CD8-positive, alpha-beta memory T cell (primary cell): ENCODE results near the gene SMIM22. TPM values are rescaled to one million over a fixed set of nuclear protein-coding genes. Genes with fewer than 3 reads are reported as not detected.
A peak's percentile ranks its signal among the peaks of the same experiment; 100 is the strongest.

Experiments used
- CTCF ChIA-PET: fragments of 350-600 bp; sonication (Branson Sonifier 250); formaldehyde crosslinking; loops from one replicate; lab custom pipeline; 2021; ENCODE audit warnings: antibody characterized with exemption; lab: Charles Lee
- POLR2A ChIA-PET: fragments of 350-600 bp; sonication (Branson Sonifier 250); formaldehyde crosslinking; loops from one replicate; lab custom pipeline; 2021; ENCODE audit warnings: antibody characterized with exemption; lab: Charles Lee
- DNase-seq, 5 donors: peaks; one replicate each; pipeline versions ENCODE4 v3.0.0 to v3.0.0-alpha.2; 2020 to 2022; ENCODE audit warnings: mixed read lengths in 1 of 5
- H3K27ac ChIP-seq: one replicate; pipeline ENCODE4 v1.7.0; 2013; ENCODE audit warnings: low read depth, mild to moderate bottlenecking, low read length, moderate library complexity
- H3K27me3 ChIP-seq: 2 replicates; pipeline ENCODE4 v1.7.0; 2013; ENCODE audit warnings: low read length, mild to moderate bottlenecking; ENCODE audit not compliant: insufficient read depth, poor library complexity, severe bottlenecking
- H3K36me3 ChIP-seq: 2 replicates; pipeline ENCODE4 v1.7.0; 2013; ENCODE audit warnings: mild to moderate bottlenecking, low read length, moderate library complexity; ENCODE audit not compliant: insufficient read depth
- H3K4me1 ChIP-seq: 2 replicates; pipeline ENCODE4 v1.7.0; 2013; ENCODE audit warnings: mild to moderate bottlenecking, low read length, moderate library complexity; ENCODE audit not compliant: insufficient read depth
- H3K4me3 ChIP-seq: 2 replicates; pipeline ENCODE4 v1.7.0; 2013; ENCODE audit warnings: mild to moderate bottlenecking, low read length
- H3K9me3 ChIP-seq: 2 replicates; pipeline ENCODE4 v1.7.0; 2013; ENCODE audit warnings: mild to moderate bottlenecking, low read length
- H3K27ac Mint-ChIP-seq, 8 donors: one replicate each; pipeline ENCODE4 v1.8.0; 2020 to 2021; ENCODE audit warnings: mixed read lengths in 8 of 8, mild to moderate bottlenecking in 6 of 8, inconsistent platforms in 3 of 8, moderate library complexity in 3 of 8
- H3K27me3 Mint-ChIP-seq, 2 donors: one replicate each; pipeline ENCODE4 v1.8.0; 2020 to 2021; ENCODE audit warnings: mixed read lengths in 2 of 2, mild to moderate bottlenecking in 1 of 2, moderate library complexity in 1 of 2
- H3K36me3 Mint-ChIP-seq, 3 donors: one replicate each; pipeline ENCODE4 v1.8.0; 2020 to 2021; ENCODE audit warnings: mixed read lengths in 3 of 3, inconsistent platforms in 1 of 3, mild to moderate bottlenecking in 1 of 3
- H3K4me1 Mint-ChIP-seq, 3 donors: one replicate each; pipeline ENCODE4 v1.8.0; 2020 to 2021; ENCODE audit warnings: mixed read lengths in 3 of 3, inconsistent platforms in 1 of 3, mild to moderate bottlenecking in 1 of 3
- H3K4me3 Mint-ChIP-seq, 7 donors: one replicate each; pipeline ENCODE4 v1.8.0; 2020 to 2021; ENCODE audit warnings: mixed read lengths in 7 of 7, mild to moderate bottlenecking in 6 of 7, moderate library complexity in 4 of 7, inconsistent platforms in 2 of 7
- H3K9me3 Mint-ChIP-seq, 5 donors: one replicate each; pipeline ENCODE4 v1.8.0; 2020 to 2022; ENCODE audit warnings: mixed read lengths in 5 of 5, mild to moderate bottlenecking in 3 of 5, moderate library complexity in 2 of 5, inconsistent platforms in 1 of 5
- polyA plus RNA-seq: library from polyadenylated mRNA; unstranded; fragments of 300-500 nt; fragmentation: Illumina TruSeq; gene quantifications from one replicate; pipeline ENCODE4 v1.2.3, GENCODE V29; 2021
- total RNA-seq, 2 experiments: library from RNA; stranded (reverse); gene quantifications; one replicate each; pipeline ENCODE4 v1.2.3, GENCODE V29; 2021

The SMIM22 gene
- total and polyA plus RNA-seq, 3 experiments from 2014 or later = not detected

DNA sequence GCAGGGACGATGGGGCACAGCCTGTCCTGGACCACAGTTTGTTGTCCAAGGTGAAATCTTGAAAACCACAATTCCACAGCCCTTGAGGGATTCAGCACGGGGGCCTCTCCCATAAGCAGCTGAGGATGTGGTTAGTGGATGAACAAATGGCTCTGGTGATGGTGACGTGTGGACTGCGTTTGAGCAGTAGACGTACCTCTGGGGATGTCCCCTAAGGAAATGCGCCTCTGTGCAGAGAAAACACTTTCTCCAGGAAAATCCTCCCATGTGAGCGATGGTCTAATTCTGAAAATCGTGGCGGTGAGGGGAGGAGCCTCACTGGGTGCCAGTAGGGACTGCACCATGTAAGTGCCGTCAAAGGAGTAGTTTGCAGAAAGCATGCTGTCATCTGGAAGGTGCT, 4.3 kb upstream of the SMIM22 start:
- Mint-ChIP-seq H3K27ac (no peak overlapping the region), H3K36me3 (no peaks in the 10 kb centered on the region), H3K27me3 (peaks cover 0 to 3% of the 10 kb centered on the region in 2 donors), H3K4me3 (no peak overlapping the region), H3K9me3 (no peaks in the 10 kb centered on the region), H3K4me1 (peaks cover 0 to 2% (median 0%) of the 10 kb centered on the region in 3 donors)
- POLR2A ChIA-PET = no interaction called here
- Histone ChIP-seq H3K36me3 (no peaks in the 10 kb centered on the region), H3K9me3 (no peaks in the 10 kb centered on the region), H3K27ac (no peak overlapping the region), H3K4me3 (no peak overlapping the region), H3K27me3 (no peaks in the 10 kb centered on the region), H3K4me1 (no peaks in the 10 kb centered on the region)
- CTCF ChIA-PET = interaction anchor here (1.1 kb wide), 1 partner anchor 13 kb away, joined by 3 read pairs; no protein-coding TSS in a partner anchor
- DNase-seq = no peak

GRCh38 chr16:4792951-4793513, 2.1 kb upstream of the SMIM22 start:
- no peaks in the 10 kb centered on the region for H3K27me3 ChIP-seq
- H3K27ac Mint-ChIP-seq = no peak overlapping the region
- no peaks in the 10 kb centered on the region for H3K36me3 ChIP-seq
- H3K4me1 ChIP-seq = no peaks in the 10 kb centered on the region
- POLR2A ChIA-PET = no interaction called here
- CTCF ChIA-PET = no interaction called here
- H3K4me3 ChIP-seq = no peak overlapping the region
- H3K9me3 Mint-ChIP-seq = no peaks in the 10 kb centered on the region
- peaks cover 0 to 3% of the 10 kb centered on the region in 2 donors for H3K27me3 Mint-ChIP-seq
- no peak for DNase-seq
- H3K4me3 Mint-ChIP-seq = no peak overlapping the region
- no peak overlapping the region for H3K27ac ChIP-seq
- H3K9me3 ChIP-seq = no peaks in the 10 kb centered on the region
- H3K4me1 Mint-ChIP-seq = peaks cover 0 to 2% (median 0%) of the 10 kb centered on the region in 3 donors
- H3K36me3 Mint-ChIP-seq = peaks cover 0 to 2% (median 0%) of the 10 kb centered on the region in 3 donors

- ChIA-PET POLR2A (no interaction called here), CTCF (no interaction called here)
- Mint-ChIP-seq H3K27ac (no peak overlapping the region), H3K9me3 (no peaks in the 10 kb centered on the region), H3K36me3 (peaks cover 0 to 2% (median 0%) of the 10 kb centered on the region in 3 donors), H3K4me3 (no peak overlapping the region), H3K27me3 (peaks cover 0 to 2% of the 10 kb centered on the region in 2 donors), H3K4me1 (peaks cover 0 to 7% (median 1%) of the 10 kb centered on the region in 3 donors)
- Histone ChIP-seq H3K27me3 (no peaks in the 10 kb centered on the region), H3K9me3 (no peaks in the 10 kb centered on the region), H3K4me1 (peaks cover 5% of the 10 kb centered on the region), H3K4me3 (no peak overlapping the region), H3K27ac (no peak overlapping the region), H3K36me3 (no peaks in the 10 kb centered on the region)
- no peak for DNase-seq
These were observed 831 bp downstream of the SMIM22 start for GRCh38 chr16:4795828-4796572.

GRCh38 chr16:4796982-4797804, 2.0 kb downstream of the SMIM22 start:
- no peak overlapping the region for H3K27ac Mint-ChIP-seq
- Histone ChIP-seq H3K4me1 (peaks cover 16% of the 10 kb centered on the region), H3K27ac (no peak overlapping the region), H3K36me3 (no peaks in the 10 kb centered on the region), H3K27me3 (no peaks in the 10 kb centered on the region), H3K4me3 (no peak overlapping the region), H3K9me3 (no peaks in the 10 kb centered on the region)
- peaks cover 0 to 14% (median 4%) of the 10 kb centered on the region in 3 donors for H3K4me1 Mint-ChIP-seq
- H3K4me3 Mint-ChIP-seq = no peak overlapping the region
- ChIA-PET CTCF (no interaction called here), POLR2A (no interaction called here)
- H3K27me3 Mint-ChIP-seq = no peaks in the 10 kb centered on the region
- H3K36me3 Mint-ChIP-seq = peaks cover 0 to 2% (median 0%) of the 10 kb centered on the region in 3 donors
- H3K9me3 Mint-ChIP-seq = no peaks in the 10 kb centered on the region
- DNase-seq = no peak

GRCh38 chr16:4797805-4798252, 2.7 kb downstream of the SMIM22 start:
- H3K27me3 Mint-ChIP-seq = no peaks in the 10 kb centered on the region
- POLR2A ChIA-PET = no interaction called here
- H3K4me3 Mint-ChIP-seq = no peak overlapping the region
- DNase-seq = no peak
- no peak overlapping the region for H3K27ac Mint-ChIP-seq
- no peak overlapping the region for H3K4me3 ChIP-seq
- no peak overlapping the region for H3K27ac ChIP-seq
- H3K36me3 ChIP-seq = no peaks in the 10 kb centered on the region
- H3K27me3 ChIP-seq = no peaks in the 10 kb centered on the region
- peaks cover under 1 to 15% (median 4%) of the 10 kb centered on the region in 3 donors for H3K4me1 Mint-ChIP-seq
- H3K9me3 Mint-ChIP-seq = no peaks in the 10 kb centered on the region
- no peaks in the 10 kb centered on the region for H3K9me3 ChIP-seq
- CTCF ChIA-PET = no interaction called here
- peaks cover 0 to 2% (median under 1%) of the 10 kb centered on the region in 3 donors for H3K36me3 Mint-ChIP-seq
- H3K4me1 ChIP-seq = peaks cover 16% of the 10 kb centered on the region

- H3K4me3 ChIP-seq = no peak overlapping the region
- no peaks in the 10 kb centered on the region for H3K27me3 ChIP-seq
- no peaks in the 10 kb centered on the region for H3K27me3 Mint-ChIP-seq
- ChIA-PET POLR2A (no interaction called here), CTCF (no interaction called here)
- no peaks in the 10 kb centered on the region for H3K36me3 ChIP-seq
- no peaks in the 10 kb centered on the region for H3K9me3 Mint-ChIP-seq
- H3K4me1 ChIP-seq = peaks cover 16% of the 10 kb centered on the region
- H3K27ac Mint-ChIP-seq = no peak overlapping the region
- no peak overlapping the region for H3K4me3 Mint-ChIP-seq
- DNase-seq = no peak
- no peak overlapping the region for H3K27ac ChIP-seq
- peaks cover 7 to 22% (median 9%) of the 10 kb centered on the region in 3 donors for H3K4me1 Mint-ChIP-seq
- no peaks in the 10 kb centered on the region for H3K9me3 ChIP-seq
- H3K36me3 Mint-ChIP-seq = peaks cover 0 to 2% (median 1%) of the 10 kb centered on the region in 3 donors
These were observed 3.3 kb downstream of the SMIM22 start for GRCh38 chr16:4798456-4798855.

DNA sequence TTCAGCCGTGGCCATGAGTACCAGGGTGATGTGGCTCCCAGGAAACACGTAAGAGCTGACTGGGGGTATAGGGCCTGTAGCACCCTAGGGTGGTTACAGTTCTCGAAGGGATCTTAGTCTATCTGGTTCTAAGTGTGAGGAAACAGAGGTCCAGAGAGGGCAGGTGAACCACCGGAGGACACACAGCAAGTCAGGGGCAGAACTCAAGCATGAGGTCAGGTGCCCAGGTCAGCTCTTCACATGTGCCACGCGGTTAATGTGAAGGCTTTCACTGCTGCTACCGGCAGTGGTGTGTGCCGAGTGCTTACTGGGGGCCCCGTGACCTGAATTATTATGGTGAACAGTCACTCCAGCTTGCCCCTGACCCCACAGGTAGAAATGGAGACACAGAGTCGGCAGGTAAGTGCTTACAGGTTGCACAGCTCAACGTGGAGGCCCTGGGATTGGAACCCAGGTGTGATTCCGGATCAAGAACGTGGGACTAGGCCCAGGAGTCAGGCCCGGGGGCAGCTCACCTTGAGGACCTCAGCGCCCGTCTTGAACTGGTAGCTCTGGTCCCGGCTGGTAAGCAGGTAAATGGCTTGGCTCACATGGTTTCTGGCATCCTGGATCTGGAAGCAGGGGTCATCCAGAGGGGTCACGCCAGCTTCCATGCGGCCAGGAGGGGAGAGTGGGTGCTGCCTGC, 4.1 kb downstream of the SMIM22 start:
- Mint-ChIP-seq H3K9me3 (no peaks in the 10 kb centered on the region), H3K36me3 (peaks cover 0 to 3% (median 2%) of the 10 kb centered on the region in 3 donors), H3K4me1 (peaks cover 9 to 25% (median 10%) of the 10 kb centered on the region in 3 donors), H3K27me3 (no peaks in the 10 kb centered on the region), H3K4me3 (peak overlapping the region in 2 of 7 donors; percentile 19 to 46), H3K27ac (peak overlapping the region in 2 of 8 donors; percentile 7 to 56)
- Histone ChIP-seq H3K4me1 (peaks cover 16% of the 10 kb centered on the region), H3K36me3 (no peaks in the 10 kb centered on the region), H3K9me3 (no peaks in the 10 kb centered on the region), H3K4me3 (no peak overlapping the region), H3K27ac (no peak overlapping the region), H3K27me3 (no peaks in the 10 kb centered on the region)
- no peak for DNase-seq
- CTCF ChIA-PET = no interaction called here
- POLR2A ChIA-PET = no interaction called here
